Measurements from ENCODE around the gene PLCD3.

The PLCD3 gene

GRCh38 chr17:45132320-45132571 is at the start of gene PLCD3:
Gene PLCD3 (minus strand): TSS chr17:45132515. CDS start chr17:45132410, 105 bp downstream.
- no peak for DNase-seq (ENCODE audit: low spot score)

- DNase-seq (ENCODE audit: low spot score): no peak
These were observed 45.2 kb upstream of the PLCD3 start for GRCh38 chr17:45177563-45177962.

GRCh38 chr17:45175759-45176115 is 43.4 kb upstream of the PLCD3 start:
- DNase-seq (ENCODE audit: low spot score): no peak

- no peak for DNase-seq (ENCODE audit: low spot score)
These were observed 40.4 kb upstream of the PLCD3 start for GRCh38 chr17:45172541-45173286.

- DNase-seq (ENCODE audit: low spot score): no peak
These were observed 39.9 kb upstream of the PLCD3 start for GRCh38 chr17:45172232-45172540.

GRCh38 chr17:45171338-45172231 is 39.3 kb upstream of the PLCD3 start:
- no peak for DNase-seq (ENCODE audit: low spot score)

- DNase-seq (ENCODE audit: low spot score): no peak
These were observed 38.6 kb upstream of the PLCD3 start for GRCh38 chr17:45170931-45171337.

- no peak for DNase-seq (ENCODE audit: low spot score)
These were observed 38.1 kb upstream of the PLCD3 start for GRCh38 chr17:45170280-45170930.

GRCh38 chr17:45168991-45169752 is 36.9 kb upstream of the PLCD3 start:
- DNase-seq (ENCODE audit: low spot score): no peak

- DNase-seq (ENCODE audit: low spot score): no peak
These were observed 32.5 kb upstream of the PLCD3 start for GRCh38 chr17:45164734-45165269.

GRCh38 chr17:45162025-45162687 is 29.8 kb upstream of the PLCD3 start:
- no peak for DNase-seq (ENCODE audit: low spot score)

GRCh38 chr17:45161288-45162024 is 29.1 kb upstream of the PLCD3 start, which contains the start of gene HEXIM2:
Gene HEXIM2 (plus strand): TSS chr17:45161875. CDS start chr17:45162794, 919 bp downstream.
- peak; percentile 100 for DNase-seq (ENCODE audit: low spot score)

GRCh38 chr17:45160447-45161287 is 28.4 kb upstream of the PLCD3 start:
- DNase-seq (ENCODE audit: low spot score): peak; percentile 45

GRCh38 chr17:45156242-45156641 is 23.9 kb upstream of the PLCD3 start:
- DNase-seq (ENCODE audit: low spot score): no peak

- DNase-seq (ENCODE audit: low spot score): no peak
These were observed 23.2 kb upstream of the PLCD3 start for GRCh38 chr17:45155483-45155882.

- DNase-seq (ENCODE audit: low spot score): no peak
These were observed 22.7 kb upstream of the PLCD3 start for GRCh38 chr17:45155029-45155428.

- DNase-seq (ENCODE audit: low spot score): no peak
These were observed 18.8 kb upstream of the PLCD3 start for GRCh38 chr17:45150911-45151809.

Data from kidney capillary endothelial cell (primary cell).